HG03280 (cell line): ENCODE results near the gene TMEM169.

ENCODE experiments used
- ATAC-seq: cut with Tn5 transposase; IDR thresholded peaks from one replicate; pipeline ENCODE4 v1.9.1; 2021; ENCODE audit warnings: mild to moderate bottlenecking, moderate library complexity; ENCODE audit not compliant: unreplicated experiment

TMEM169 gene, protein sequence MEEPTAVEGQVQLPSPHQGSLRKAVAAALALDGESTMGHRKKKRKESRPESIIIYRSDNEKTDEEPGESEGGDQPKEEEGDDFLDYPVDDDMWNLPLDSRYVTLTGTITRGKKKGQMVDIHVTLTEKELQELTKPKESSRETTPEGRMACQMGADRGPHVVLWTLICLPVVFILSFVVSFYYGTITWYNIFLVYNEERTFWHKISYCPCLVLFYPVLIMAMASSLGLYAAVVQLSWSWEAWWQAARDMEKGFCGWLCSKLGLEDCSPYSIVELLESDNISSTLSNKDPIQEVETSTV

DNA sequence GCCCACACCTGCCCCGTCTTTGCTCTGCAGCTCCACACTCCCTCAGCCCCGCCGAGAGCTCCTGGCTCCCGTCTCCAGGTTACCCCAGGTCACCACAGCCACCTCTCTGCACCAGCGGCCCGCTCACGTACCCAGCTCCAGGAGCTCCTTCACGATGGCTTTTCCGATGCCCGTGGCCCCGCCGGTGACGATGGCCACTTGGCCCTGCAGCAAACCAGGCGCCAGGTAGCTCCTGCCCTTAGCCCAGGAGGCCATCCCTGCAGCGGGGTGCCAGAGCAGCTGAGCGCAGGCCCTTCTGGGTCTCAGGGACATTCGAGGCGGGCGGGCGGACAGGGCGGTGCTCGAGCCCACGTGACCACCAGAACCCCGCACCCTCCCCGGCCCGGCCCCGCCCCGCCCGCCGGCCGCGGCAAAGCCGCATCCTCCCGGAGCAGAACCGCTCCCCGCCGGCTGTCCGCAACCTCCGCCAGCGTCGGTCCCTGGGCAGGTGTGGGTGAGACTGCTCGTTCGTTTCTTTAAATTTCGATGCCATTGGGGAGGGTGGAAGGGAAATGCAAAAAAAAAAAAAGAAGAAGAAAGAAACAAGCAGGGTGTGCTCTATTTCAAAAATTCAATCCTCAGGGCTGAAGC, at the start of gene TMEM169, which contains the start of gene PECR:
TSS of gene TMEM169 (plus strand) at position 433 of the 630 bp plus-strand sequence. CDS start 14,045 bp downstream, outside the sequence.
TSS of gene PECR (minus strand) at position 323 of the 630 bp plus-strand sequence. CDS start at position 255, 68 bp downstream.
- ATAC-seq: peak; percentile 94

DNA sequence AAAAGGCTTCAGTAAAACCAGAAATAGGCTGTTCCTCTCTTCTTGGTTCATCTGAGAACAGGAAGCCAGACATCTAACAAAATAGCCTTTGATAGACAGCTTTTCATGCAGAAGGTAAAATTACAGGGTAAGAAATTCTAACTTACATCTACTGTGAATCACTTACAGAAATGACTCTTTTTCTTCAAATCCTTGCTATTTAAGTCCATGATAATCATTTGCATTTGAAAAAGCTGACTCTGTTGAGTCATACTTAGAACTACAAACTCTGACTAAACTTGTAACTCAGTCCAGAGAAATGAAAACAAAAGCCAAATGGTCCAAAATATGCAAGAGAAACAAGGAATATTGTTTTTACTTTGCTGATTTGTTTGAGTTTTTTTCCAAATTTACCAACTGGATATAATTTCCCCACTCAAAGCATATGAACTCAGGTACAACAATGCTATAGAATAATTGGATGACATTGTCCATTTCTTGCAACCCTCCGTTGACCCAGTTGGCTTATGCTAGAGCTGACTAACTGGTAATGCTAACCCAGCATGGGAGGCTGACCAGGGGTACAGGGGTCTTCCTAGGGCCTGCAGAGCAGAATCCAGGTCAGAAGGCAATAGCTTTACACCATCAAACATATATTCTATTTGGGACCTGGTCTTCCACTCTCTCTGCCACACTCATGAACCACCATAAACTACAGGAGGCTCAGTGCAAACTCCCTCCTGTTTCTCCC, 49.6 kb upstream of the TMEM169 start:
- ATAC-seq: peak; percentile 70

DNA sequence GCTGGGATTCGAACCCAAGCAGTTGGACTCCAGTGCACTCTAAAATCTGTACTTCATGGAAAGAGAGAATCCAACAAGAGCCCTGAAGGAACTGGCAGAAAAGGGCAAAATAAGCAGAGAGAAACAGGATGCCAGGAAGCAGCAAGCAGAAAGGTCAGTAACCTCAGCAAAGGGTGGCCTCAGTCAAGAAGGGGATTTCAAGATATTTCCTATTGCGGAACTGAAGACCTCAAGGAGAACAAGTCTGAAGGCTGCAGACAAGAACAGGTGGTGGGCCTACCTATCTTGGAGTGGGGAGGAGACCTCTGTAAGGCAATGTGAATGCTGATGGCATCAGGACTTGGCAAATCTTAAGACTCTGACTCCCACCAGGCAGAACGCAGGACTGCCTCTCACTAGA, 48.3 kb upstream of the TMEM169 start:
- peak; percentile 33 for ATAC-seq

DNA sequence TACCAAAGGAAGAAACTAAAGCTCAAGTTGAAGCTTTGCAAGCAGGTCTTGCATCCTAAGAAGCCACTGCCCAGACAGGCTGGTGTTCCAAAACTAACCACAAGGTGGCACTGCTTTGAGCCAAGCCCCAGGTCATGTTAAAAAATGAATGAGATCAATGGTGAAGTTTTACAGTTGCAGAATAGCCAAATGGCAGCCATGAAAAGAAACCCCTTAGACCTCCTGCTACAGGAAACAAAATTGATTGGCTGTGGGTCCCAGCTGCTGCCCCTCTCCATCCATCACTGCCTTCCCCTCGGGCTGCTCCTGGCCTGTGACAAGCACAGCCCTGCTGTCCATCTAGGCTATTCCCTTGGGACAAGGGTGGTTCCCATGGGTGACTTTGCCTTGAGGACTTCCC, 47.7 kb upstream of the TMEM169 start:
- ATAC-seq: peak; percentile 42

DNA sequence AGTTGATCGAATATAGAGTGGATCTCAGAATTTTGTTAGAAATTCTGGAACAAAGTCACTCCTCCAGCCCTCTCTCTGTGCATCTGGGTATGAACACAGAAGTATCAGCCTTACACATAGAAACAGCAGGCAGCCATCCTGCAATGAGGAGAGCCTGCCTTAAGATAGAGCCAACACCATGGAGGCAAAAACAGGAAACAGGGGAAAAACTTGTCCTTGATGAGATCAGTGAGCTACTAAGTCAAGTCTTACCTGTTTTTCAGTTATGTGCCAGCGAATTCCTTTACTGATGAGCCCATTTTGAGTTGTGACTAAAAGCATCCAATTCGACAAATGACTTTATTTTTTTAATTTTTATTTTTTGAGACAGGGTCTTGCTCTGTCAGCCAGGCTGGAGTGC, 41.8 kb upstream of the TMEM169 start:
- ATAC-seq: no peak

DNA sequence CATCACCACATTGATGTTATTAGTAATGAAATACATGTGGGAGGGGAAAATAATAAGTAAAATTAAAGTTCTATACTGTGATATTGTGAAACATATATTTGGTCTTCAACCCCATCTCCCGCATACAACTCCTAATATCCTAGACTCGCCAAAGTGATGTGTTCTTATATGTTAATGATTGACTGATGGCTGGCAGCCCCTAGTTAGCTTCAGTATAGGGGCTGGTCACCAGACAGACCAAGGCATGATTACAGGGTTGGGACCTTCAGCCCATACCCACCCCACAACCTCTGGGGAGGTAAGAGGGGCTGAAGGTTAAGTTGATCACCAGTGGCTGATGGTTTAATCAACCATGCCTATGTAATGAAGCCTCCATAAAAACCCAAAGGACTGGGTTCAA, 40.3 kb upstream of the TMEM169 start:
- ATAC-seq: no peak

DNA sequence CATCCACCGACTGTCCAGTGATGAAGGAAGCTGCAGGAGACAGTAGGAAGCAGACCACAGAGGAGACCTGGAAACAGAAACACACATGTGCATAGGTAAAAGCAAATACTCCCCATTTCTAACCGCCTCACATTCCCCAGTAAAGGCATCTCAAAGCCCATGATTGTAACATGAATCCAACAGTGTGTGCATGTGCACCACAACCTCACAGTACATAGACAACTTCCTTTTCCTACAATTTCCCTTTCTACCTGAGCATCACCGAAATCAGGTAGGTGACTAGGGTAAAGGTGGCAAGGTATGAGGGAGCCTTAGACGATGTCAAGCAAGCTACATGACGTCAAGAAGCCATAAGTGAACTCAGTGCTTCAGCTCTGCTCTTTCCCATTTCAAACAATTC, 37.8 kb upstream of the TMEM169 start:
- ATAC-seq: no peak

DNA sequence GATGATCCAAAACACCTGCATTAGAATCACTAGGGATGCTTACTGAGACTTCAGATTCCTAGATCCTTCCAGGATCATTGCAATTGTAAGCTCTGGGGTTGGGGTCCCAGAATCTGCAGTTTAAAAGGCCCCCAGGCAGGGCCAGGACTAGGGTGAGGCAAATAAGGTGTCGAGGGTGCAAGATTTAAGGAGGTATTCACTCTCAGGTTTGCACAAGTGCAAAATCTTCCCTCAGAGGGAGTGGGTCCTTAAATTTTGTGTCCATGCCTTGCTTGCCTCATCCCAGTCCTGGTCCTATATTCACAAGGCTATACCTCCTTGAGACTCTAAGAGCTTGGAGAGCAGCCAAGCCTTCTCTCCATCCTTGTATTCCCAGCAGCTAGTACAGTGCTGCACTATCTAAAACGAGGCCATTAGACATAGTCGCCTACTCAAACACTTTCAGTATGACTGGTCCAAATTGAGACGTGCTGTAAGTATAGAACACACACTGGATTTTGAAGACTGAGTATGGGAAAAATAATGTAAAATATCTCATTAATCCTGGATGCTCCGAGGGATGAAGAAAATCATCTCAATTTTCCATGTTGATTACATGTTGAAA, 36.7 kb upstream of the TMEM169 start:
- ATAC-seq: peak; percentile 94

DNA sequence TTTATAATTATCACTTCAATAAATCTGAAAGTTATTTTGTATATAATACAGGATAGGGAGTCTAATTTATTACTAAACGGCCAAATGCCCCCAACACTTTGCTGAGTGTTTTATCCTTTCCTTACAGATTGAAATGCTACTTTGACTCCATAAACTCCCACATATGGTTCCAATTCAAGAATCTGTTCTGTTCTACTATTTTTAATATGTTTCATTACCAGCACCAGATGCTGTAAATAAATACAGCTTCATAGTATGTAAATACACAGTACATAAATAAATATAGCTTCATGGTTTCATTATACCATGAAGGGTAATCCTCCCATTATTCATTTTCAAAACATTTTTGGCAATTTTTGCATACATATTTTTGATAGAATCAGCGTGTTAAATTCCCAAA, 34.3 kb upstream of the TMEM169 start:
- ATAC-seq: no peak

DNA sequence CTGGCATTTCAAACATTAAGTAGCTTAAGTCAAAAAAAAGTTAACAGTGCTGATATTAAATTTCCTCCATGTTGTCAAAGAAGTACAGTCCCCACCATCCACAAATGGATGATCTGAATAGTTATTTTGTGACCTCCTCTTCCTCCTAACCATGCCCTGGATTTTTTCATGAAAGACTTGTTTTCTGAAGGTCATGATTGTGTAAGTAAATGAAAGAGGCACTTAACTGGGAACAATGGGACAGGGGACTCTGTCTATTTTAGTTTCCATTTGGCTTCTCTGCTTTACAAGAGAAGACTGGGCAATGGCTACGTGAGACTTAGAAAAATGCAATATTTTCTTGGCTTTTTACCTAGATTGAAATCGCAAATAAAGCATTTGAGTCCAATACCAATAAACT, 32.3 kb upstream of the TMEM169 start:
- ATAC-seq: no peak

DNA sequence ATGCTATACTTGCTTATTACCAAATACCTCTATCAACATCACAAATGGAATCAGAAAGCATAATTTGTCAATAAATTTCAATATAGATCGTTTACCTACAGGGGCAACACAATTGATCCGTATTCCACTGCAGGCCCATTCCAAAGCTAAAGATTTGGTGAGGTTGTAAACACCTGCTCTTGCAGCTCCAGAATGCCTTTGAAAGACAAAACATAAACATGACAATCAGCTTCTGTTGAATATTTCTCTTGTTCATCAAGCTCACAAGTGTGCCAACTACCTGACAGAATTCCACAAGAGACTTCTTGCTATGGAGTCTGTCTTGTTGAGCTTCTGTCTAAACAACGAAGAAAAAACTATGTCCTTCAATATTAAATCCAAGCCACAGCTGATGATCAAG, 30.4 kb upstream of the TMEM169 start:
- no peak for ATAC-seq

DNA sequence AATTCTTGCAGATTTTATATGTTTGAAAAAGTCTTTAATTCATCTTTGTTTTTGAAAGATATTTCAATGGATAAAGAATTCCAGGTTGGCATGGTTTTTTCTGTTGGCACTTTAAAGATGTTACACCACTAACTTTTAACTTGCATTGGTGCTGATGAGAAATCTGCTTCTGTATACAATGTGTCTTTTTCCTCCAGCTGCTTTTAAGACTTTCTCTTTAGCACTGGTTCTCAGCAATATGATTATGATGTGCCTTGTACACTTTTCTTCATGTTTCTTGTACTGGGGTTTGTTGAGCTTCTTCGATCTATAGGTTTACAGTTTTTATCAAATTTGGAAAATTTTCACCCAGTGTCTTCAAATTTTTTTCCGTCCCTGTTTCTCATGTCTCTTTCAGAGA, 29.3 kb upstream of the TMEM169 start:
- ATAC-seq: no peak

DNA sequence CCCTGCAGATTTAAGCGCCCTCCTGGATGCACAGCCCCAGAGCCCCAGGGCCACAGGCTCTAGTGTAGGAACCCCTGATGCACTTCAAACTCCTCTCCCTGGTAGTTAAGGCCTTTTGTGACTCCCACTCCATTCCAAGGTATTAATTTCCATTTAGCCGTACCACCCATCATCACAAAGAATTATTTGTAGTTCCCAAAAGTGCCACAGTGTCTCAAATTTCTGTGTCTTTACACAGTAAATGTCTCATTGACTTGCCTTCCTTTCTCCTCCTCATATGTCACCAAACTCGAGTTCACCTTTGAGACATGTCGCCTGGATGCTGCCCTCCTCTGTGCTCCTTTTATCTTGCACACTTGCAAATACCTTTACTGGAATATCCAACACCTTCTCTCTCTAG, 26.0 kb upstream of the TMEM169 start:
- no peak for ATAC-seq

DNA sequence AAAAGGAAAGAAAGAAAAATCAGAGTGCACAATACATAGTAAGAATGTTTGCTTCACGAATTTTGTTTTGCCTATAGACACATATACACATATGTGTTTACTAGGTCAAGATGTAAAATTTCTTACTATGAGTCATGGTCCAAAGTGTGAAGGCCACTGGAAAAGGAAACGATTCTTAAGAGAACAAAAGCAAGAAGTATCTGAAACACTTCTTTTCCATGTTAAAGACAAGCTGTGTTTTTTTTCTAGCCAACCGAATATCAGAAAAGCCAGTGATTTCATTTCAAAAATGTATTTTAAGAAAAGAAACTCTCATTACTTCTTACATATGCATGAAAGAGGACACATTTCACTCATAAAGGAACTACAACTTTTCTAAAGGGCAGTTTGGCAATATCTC, 25.0 kb upstream of the TMEM169 start:
- peak; percentile 32 for ATAC-seq

DNA sequence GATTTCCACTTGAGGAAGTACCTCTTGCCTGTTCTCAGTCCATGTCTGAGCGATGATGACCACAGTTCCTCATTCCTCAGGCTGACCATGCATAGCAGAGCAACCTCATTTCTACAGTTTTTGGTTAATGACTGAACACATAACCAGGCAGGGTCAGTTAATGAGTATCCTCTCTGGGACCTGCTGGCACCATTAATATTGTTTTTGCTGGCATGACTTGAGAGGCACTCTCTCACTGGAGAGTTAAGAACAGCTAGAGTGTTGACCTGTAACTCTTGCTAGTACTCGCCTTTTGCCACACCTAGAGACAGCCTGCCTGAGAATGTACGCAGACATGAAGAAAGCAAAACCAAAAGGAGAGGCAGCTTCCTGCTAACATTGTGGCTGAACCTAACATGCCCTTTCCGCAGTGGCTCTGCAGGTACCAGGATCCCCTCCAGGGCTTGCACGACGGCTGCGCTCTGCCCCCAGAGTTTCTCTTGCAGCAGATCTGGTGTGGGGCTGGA, 24.0 kb upstream of the TMEM169 start:
- peak; percentile 87 for ATAC-seq

DNA sequence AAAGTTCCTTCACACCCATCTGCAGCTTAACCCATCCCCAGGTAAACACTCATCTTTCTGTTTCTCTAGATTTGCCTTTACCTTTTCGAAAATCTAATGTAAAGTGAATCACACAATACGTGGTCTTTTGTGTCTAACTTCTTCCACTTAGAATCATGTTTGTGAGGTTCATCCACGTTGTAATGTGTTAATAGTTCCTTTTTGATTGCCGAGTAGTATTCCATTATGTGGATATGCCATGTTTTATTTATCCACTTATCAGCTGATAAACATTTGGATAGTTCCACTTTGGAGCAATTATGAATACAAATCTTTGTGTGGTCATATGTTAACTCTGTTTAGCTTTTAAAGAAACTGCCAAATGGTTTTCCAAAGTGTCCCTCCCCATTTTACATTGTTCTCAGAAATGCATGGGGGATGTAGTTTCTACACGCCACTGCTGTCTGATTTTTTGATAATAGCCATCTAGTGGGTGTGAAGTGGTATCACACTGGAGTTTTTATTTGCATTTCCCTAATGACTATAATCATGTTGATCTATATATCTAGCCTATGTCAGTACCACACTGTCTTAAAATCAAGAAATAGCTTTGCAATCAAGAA, 22.4 kb upstream of the TMEM169 start:
- ATAC-seq: no peak

DNA sequence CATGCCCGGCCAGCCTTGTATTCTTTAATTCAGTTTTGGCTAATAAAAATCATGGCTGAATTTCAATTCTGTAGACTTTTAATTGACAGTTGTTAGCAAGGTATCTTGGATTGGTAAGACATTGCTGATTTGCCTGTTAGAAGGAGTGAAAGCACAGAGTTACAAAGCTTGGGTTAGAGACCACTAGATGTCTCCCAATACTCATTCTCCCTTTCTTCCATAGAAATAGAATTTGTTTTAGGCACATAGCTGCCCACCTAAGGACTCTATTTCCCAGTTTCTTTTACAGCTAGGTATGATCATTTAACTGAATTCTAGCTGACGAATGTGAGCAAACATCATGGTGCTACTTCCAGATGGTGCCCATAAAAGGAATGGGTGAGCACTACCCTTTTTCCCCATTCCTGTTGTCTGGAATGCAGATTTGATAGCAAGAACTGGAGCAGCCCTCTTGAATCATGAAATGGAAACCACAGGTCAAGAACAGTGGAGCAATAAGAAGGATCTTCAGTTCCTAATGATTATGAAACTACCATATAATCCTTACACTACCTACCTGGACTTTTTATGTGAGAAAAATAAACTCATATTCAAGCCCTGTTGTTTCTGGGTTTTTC, 17.6 kb upstream of the TMEM169 start:
- no peak for ATAC-seq

DNA sequence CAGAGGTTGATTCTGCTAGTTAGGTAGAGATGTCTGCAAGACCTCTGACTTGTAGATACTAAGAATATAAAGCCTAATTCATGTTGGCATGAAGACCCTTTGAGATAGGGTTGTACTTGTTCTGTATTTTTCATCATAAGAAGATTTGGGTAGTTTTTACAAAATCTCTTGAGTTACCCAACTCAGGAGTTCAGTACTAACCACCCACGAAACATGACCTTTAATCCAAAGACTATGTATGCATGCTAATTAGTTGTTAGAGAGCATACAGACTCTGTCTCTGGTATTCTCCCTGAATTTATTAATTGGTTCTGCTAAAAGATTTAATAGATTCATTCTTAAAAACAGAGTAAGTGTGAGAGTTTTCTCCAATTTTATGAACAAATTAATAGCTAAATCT, 17.1 kb upstream of the TMEM169 start:
- ATAC-seq: no peak

DNA sequence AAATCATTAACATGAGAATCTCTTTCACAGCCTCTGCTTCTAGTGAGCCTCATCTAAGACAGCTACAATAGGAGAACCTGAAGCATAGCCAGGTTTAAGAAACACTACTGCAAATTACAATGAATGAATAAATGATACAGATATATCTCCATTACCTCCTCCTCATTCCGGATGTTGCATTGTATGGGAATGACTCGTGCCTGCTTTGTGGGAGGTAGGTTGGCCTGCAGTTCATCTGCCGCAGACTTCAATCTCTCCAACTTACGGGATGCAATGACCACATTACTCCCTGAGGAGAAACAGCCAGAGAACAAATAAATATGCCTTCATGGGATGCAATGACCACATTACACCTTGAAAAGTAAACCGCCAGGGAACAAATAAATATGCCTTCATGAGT, 15.5 kb upstream of the TMEM169 start:
- ATAC-seq: no peak

DNA sequence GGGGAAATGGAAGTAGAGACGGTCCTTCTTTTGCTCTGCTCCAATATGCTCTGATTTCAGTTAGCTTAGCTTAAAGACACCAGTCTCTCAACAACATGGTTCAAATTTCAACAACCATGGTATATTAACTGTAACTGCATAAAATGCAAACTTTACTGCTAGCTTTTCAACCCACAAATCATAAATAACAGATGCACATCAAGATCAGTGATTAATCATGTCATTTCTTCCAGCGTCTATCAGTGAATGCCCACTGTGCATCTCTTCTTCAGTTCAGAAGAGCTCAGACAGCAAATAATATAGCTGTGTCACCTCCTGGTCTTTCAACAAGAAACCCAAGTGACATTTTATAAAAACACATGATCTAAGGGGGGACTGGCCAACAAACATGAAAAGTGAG, 12.7 kb upstream of the TMEM169 start:
- ATAC-seq: no peak
